Testis (tissue), 2 donors: ENCODE measurements around the gene DYRK1B.

ENCODE experiments used
- POLR2A ChIP-seq: fragments of 450-650 bp; IDR thresholded peaks from one replicate; pipeline ENCODE4 v1.6.1; 2017; ENCODE audit warnings: antibody characterized with exemption, mild to moderate bottlenecking, moderate library complexity
- TF ChIP-seq, protein P1 (sequence below), 3 experiments: fragments of 450-650 bp in 2 of 3; fragments of 200-600 bp in 1 of 3; sonication (generic) in 1 of 3; IDR thresholded peaks; one replicate each; pipeline ENCODE4 v1.5.1; 2016 to 2019; ENCODE audit warnings: antibody characterized with exemption in 3 of 3, mild to moderate bottlenecking in 2 of 3, moderate library complexity in 1 of 3

- TF ChIP-seq, protein P1, sequence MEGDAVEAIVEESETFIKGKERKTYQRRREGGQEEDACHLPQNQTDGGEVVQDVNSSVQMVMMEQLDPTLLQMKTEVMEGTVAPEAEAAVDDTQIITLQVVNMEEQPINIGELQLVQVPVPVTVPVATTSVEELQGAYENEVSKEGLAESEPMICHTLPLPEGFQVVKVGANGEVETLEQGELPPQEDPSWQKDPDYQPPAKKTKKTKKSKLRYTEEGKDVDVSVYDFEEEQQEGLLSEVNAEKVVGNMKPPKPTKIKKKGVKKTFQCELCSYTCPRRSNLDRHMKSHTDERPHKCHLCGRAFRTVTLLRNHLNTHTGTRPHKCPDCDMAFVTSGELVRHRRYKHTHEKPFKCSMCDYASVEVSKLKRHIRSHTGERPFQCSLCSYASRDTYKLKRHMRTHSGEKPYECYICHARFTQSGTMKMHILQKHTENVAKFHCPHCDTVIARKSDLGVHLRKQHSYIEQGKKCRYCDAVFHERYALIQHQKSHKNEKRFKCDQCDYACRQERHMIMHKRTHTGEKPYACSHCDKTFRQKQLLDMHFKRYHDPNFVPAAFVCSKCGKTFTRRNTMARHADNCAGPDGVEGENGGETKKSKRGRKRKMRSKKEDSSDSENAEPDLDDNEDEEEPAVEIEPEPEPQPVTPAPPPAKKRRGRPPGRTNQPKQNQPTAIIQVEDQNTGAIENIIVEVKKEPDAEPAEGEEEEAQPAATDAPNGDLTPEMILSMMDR (IDR thresholded peaks at IDR 0.05) = no peak
- no peak for TF ChIP-seq POLR2A
Measured at GRCh38 chr19:39848392-39848791, 14.4 kb upstream of the DYRK1B start.
